ENCODE data around the gene ALDH3B2.

GRCh38 chr11:67704524-67704923, 30.1 kb upstream of the ALDH3B2 start:
- no peak for TF ChIP-seq CREB1 (CRISPR knock-in tag; IDR thresholded peaks at IDR 0.05)
- no peak for TF ChIP-seq MAX (CRISPR knock-in tag; IDR thresholded peaks at IDR 0.05)
- TF ChIP-seq SP1 (CRISPR knock-in tag; conservative IDR thresholded peaks at IDR 0.05), result no peak
- no peak for TF ChIP-seq ATF2 (CRISPR knock-in tag; IDR thresholded peaks at IDR 0.05; ENCODE audit: borderline replicate concordance, low read depth)
- TF ChIP-seq E2F1 (CRISPR knock-in tag; IDR thresholded peaks at IDR 0.05), result no peak
- no peak for TF ChIP-seq ETV6 (CRISPR knock-in tag; IDR thresholded peaks at IDR 0.05)
- no peak for TF ChIP-seq NFE2L1 (CRISPR knock-in tag; IDR thresholded peaks at IDR 0.05)
- TF ChIP-seq E2F5 (CRISPR knock-in tag; IDR thresholded peaks at IDR 0.05), result no peak
- TF ChIP-seq CTCF (IDR thresholded peaks at IDR 0.05), result no peak
- no peak for TF ChIP-seq E2F4 (CRISPR knock-in tag; IDR thresholded peaks at IDR 0.05; ENCODE audit: borderline replicate concordance, low read depth)
